ENCODE measurements around the gene FOXJ1.

- no peak for TF ChIP-seq POLR2A (IDR thresholded peaks at IDR 0.05)
- TF ChIP-seq CTCF (IDR thresholded peaks at IDR 0.05), result no peak
- no peak for TF ChIP-seq POLR2AphosphoS5 (IDR thresholded peaks at IDR 0.05)
These were observed 8.2 kb upstream of the FOXJ1 start for GRCh38 chr17:76149214-76149613.
